Fibroblast of lung (primary cell): ENCODE results near the gene GSN. TPM values are rescaled to one million over a fixed set of nuclear protein-coding genes. Genes with fewer than 3 reads are reported as not detected.

Source experiments
- DNase-seq, 2 donors: peaks; one replicate each; pipeline versions ENCODE4 v3.0.0 to v3.0.0-alpha.2; 2010; ENCODE audit warnings: low read depth in 2 of 2
- H2AFZ ChIP-seq: 2 replicates; pipeline ENCODE4 v1.5.1; 2012; ENCODE audit warnings: low read length, control low read depth, inconsistent platforms
- H3K27ac ChIP-seq: 2 replicates; pipeline ENCODE4 v1.5.1; 2011; ENCODE audit warnings: low read length, control low read depth; ENCODE audit not compliant: insufficient read depth
- H3K27me3 ChIP-seq: 2 replicates; pipeline ENCODE4 v1.5.1; 2011; ENCODE audit warnings: mild to moderate bottlenecking, low read length; ENCODE audit not compliant: control insufficient read depth, insufficient read depth
- H3K36me3 ChIP-seq: 2 replicates; pipeline ENCODE4 v1.5.1; 2011; ENCODE audit warnings: low read length; ENCODE audit not compliant: control insufficient read depth, insufficient read depth
- H3K4me1 ChIP-seq: 2 replicates; pipeline ENCODE4 v1.5.1; 2011; ENCODE audit warnings: low read length; ENCODE audit not compliant: control insufficient read depth, insufficient read depth; ENCODE audit errors: extremely low read depth
- H3K4me2 ChIP-seq: 2 replicates; pipeline ENCODE4 v1.5.1; 2011; ENCODE audit warnings: low read length, control low read depth; ENCODE audit not compliant: insufficient read depth; ENCODE audit errors: extremely low read depth
- H3K4me3 ChIP-seq, 4 experiments: fragments of 200-600 bp in 1 of 4; sonication (generic) in 1 of 4; replicated peaks in 1 of 4; 2 replicates each; pipeline ENCODE4 v1.5.1; 2011 to 2016; ENCODE audit warnings: low read length in 4 of 4, low read depth in 3 of 4, mild to moderate bottlenecking in 3 of 4, control low read depth in 2 of 4, inconsistent platforms in 1 of 4, mixed read lengths in 1 of 4; ENCODE audit not compliant: insufficient read depth in 1 of 4; ENCODE audit errors: control extremely low read depth in 1 of 4
- H3K79me2 ChIP-seq: 2 replicates; pipeline ENCODE4 v1.5.1; 2012; ENCODE audit warnings: mild to moderate bottlenecking, low read length, inconsistent platforms; ENCODE audit not compliant: control insufficient read depth, insufficient read depth
- H3K9ac ChIP-seq: 2 replicates; pipeline ENCODE4 v1.5.1; 2011; ENCODE audit warnings: mild to moderate bottlenecking, low read length, control low read depth; ENCODE audit not compliant: insufficient read depth
- H3K9me3 ChIP-seq: 2 replicates; pipeline ENCODE4 v1.5.1; 2012; ENCODE audit warnings: low read depth, low read length; ENCODE audit not compliant: control insufficient read depth, insufficient read depth
- H4K20me1 ChIP-seq: 2 replicates; pipeline ENCODE4 v1.5.1; 2011; ENCODE audit warnings: low read length; ENCODE audit not compliant: control insufficient read depth, insufficient read depth; ENCODE audit errors: extremely low read depth
- EZH2 ChIP-seq: IDR thresholded peaks from 2 replicates; pipeline ENCODE4 v1.5.1; 2012; ENCODE audit warnings: low read length, control low read depth, mild to moderate bottlenecking; ENCODE audit errors: missing control alignments
- polyA plus RNA-seq, 2 donors: library from polyadenylated mRNA; depleted of rRNA in 1 of 2; stranded (reverse) in 1 of 2; unstranded in 1 of 2; fragments of >200 nt; gene quantifications; 2 replicates each; pipeline ENCODE4 v1.2.1, GENCODE V29; 2011 to 2012; ENCODE audit warnings: missing spikeins in 1 of 2
- total RNA-seq: library from RNA; depleted of rRNA; stranded (reverse); fragments of >200 nt; gene quantifications from 2 replicates; pipeline ENCODE4 v1.2.1, GENCODE V29; 2014
- TF ChIP-seq, protein P1 (sequence below), 2 donors: IDR thresholded peaks in 1 of 2; conservative IDR thresholded peaks in 1 of 2; 1 replicate in 1 of 2; 2 replicates in 1 of 2; pipeline ENCODE4 v1.5.1; 2011 to 2012; ENCODE audit warnings: low read length in 2 of 2, control low read depth in 1 of 2, inconsistent platforms in 1 of 2, low read depth in 1 of 2, mild to moderate bottlenecking in 1 of 2

GSN gene
- total and polyA plus RNA-seq, 2 donors (not counting 1 experiment from before 2014, with no cell fraction given) = 432 to 588 TPM

GRCh38 chr9:121349009-121349408 lies 81.0 kb downstream of the GSN start:
- H3K4me2 ChIP-seq = no peak overlapping the region
- H3K36me3 ChIP-seq = peaks cover 27% of the 10 kb centered on the region
- H3K27ac ChIP-seq = no peak overlapping the region

DNA sequence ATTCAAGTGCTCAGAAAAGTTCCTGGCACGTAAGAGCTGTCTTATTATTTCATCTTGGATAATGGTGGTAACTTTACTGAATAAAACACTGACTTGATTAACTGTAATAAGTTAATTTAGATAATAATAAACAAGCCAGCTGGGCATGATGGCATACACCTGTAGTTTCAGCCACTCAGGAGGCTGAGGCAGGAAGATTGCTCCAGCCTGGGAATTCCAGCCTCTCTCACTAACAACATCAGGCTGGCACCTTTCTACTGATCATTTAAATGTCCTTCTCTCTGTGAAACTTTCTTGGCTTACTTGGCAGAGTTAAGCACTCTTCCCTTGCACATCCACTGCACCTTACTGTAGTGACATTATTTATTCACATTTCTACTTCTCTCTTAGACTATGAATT lies 82.1 kb downstream of the GSN start:
- H3K27ac ChIP-seq = peak overlapping the region; percentile 76

More at GRCh38 chr9:121349009-121349408, 81.0 kb downstream of the GSN start:
- Histone ChIP-seq H3K27me3 (no peaks in the 10 kb centered on the region), H3K4me3 (no peak overlapping the region), H4K20me1 (no peaks in the 10 kb centered on the region), H2AFZ (no peak overlapping the region), H3K79me2 (peaks cover 13% of the 10 kb centered on the region), H3K9ac (no peak overlapping the region), H3K9me3 (no peaks in the 10 kb centered on the region), H3K4me1 (peaks cover 48% of the 10 kb centered on the region)
- DNase-seq = peak in 1 of 2 donors; percentile 52
- TF ChIP-seq, protein P1, sequence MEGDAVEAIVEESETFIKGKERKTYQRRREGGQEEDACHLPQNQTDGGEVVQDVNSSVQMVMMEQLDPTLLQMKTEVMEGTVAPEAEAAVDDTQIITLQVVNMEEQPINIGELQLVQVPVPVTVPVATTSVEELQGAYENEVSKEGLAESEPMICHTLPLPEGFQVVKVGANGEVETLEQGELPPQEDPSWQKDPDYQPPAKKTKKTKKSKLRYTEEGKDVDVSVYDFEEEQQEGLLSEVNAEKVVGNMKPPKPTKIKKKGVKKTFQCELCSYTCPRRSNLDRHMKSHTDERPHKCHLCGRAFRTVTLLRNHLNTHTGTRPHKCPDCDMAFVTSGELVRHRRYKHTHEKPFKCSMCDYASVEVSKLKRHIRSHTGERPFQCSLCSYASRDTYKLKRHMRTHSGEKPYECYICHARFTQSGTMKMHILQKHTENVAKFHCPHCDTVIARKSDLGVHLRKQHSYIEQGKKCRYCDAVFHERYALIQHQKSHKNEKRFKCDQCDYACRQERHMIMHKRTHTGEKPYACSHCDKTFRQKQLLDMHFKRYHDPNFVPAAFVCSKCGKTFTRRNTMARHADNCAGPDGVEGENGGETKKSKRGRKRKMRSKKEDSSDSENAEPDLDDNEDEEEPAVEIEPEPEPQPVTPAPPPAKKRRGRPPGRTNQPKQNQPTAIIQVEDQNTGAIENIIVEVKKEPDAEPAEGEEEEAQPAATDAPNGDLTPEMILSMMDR (conservative IDR thresholded peaks at IDR 0.05 in 1 of 2, IDR thresholded peaks at IDR 0.05 in 1 of 2; ENCODE audit: low read depth in 1 of 2, low read length in 2 of 2) = no peak
- TF ChIP-seq EZH2 = no peak

GRCh38 chr9:121350993-121351561 lies 83.1 kb downstream of the GSN start:
- no peak overlapping the region for H2AFZ ChIP-seq

More for the DNA sequence above, 82.1 kb downstream of the GSN start:
- Histone ChIP-seq H3K27me3 (no peaks in the 10 kb centered on the region), H2AFZ (no peak overlapping the region), H3K4me2 (peak overlapping the region; percentile 59), H3K4me3 (no peak overlapping the region), H3K4me1 (peaks cover 50% of the 10 kb centered on the region), H4K20me1 (no peaks in the 10 kb centered on the region), H3K9ac (no peak overlapping the region), H3K36me3 (peaks cover 23% of the 10 kb centered on the region), H3K9me3 (no peaks in the 10 kb centered on the region), H3K79me2 (peaks cover 13% of the 10 kb centered on the region)
- DNase-seq = no peak
- TF ChIP-seq, protein P1 (conservative IDR thresholded peaks at IDR 0.05 in 1 of 2, IDR thresholded peaks at IDR 0.05 in 1 of 2; ENCODE audit: low read depth in 1 of 2, low read length in 2 of 2) = no peak
- no peak for TF ChIP-seq EZH2

More at GRCh38 chr9:121350993-121351561, 83.1 kb downstream of the GSN start:
- Histone ChIP-seq H3K79me2 (peaks cover 18% of the 10 kb centered on the region), H3K4me1 (peaks cover 56% of the 10 kb centered on the region), H3K9ac (no peak overlapping the region), H3K27ac (peak overlapping the region; percentile 76), H3K4me2 (peak overlapping the region; percentile 59), H3K36me3 (peaks cover 24% of the 10 kb centered on the region), H3K27me3 (no peaks in the 10 kb centered on the region), H3K9me3 (no peaks in the 10 kb centered on the region), H4K20me1 (no peaks in the 10 kb centered on the region), H3K4me3 (peak overlapping the region in 1 of 4 experiments; percentile 1)
- TF ChIP-seq, protein P1 (conservative IDR thresholded peaks at IDR 0.05 in 1 of 2, IDR thresholded peaks at IDR 0.05 in 1 of 2; ENCODE audit: low read depth in 1 of 2, low read length in 2 of 2) = no peak
- TF ChIP-seq EZH2 = no peak
- peak; percentile 87 to 95 for DNase-seq
